IPS-20b (cell line): Measurements from ENCODE around the gene CCR5AS.
"Not testable (repeated sequence)": the region's sequence is repeated elsewhere in the genome, so short reads cannot be mapped to it uniquely, and the experiment has no call there.

Source experiments
- H3K27ac ChIP-seq: one replicate; pipeline ENCODE4 v1.5.1; 2013; ENCODE audit warnings: low read length
- H3K27me3 ChIP-seq: 2 replicates; pipeline ENCODE4 v1.6.1; 2013; ENCODE audit warnings: mild to moderate bottlenecking, low read length, inconsistent platforms; ENCODE audit not compliant: insufficient read depth
- H3K36me3 ChIP-seq: 2 replicates; pipeline ENCODE4 v1.6.1; 2013; ENCODE audit warnings: low read depth, mild to moderate bottlenecking, inconsistent platforms, low read length, moderate library complexity; ENCODE audit not compliant: insufficient read depth
- H3K4me1 ChIP-seq: 2 replicates; pipeline ENCODE4 v1.6.1; 2013; ENCODE audit warnings: mild to moderate bottlenecking, control low read depth, inconsistent platforms, low read length, moderate library complexity; ENCODE audit not compliant: insufficient read depth
- H3K4me3 ChIP-seq: 2 replicates; pipeline ENCODE4 v1.5.1; 2013; ENCODE audit warnings: mild to moderate bottlenecking, low read length, inconsistent platforms
- H3K9ac ChIP-seq: 2 replicates; pipeline ENCODE4 v1.6.1; 2013; ENCODE audit warnings: low read depth, mild to moderate bottlenecking, inconsistent platforms, low read length, moderate library complexity
- H3K9me3 ChIP-seq: 2 replicates; pipeline ENCODE4 v1.6.1; 2013; ENCODE audit warnings: mild to moderate bottlenecking, low read depth, low read length, inconsistent platforms; ENCODE audit not compliant: insufficient read depth

CCR5AS gene

DNA sequence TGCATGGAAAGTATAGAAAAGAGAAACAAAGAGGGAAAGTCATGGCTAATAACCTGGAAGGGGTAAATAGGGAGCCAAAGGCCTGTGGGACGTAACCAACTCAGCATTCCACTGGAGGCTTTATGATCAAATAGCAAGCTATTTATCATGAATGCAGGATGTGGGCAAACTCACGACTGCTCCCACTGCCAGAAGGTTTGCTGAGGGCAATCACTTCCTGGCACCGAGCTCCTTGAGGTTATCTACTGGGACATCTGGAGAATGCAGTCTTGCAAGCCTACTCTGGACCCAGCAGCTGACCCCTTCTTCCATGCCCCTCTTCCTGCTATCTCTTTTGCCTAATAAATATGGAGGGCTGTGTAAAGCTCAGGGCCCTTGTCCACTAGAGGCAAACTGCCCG, 19.6 kb upstream of the CCR5AS start:
- H3K4me3 ChIP-seq, H3K36me3 ChIP-seq, H3K9ac ChIP-seq, H3K27ac ChIP-seq, H3K4me1 ChIP-seq, H3K9me3 ChIP-seq, H3K27me3 ChIP-seq: not testable (repeated sequence)

DNA sequence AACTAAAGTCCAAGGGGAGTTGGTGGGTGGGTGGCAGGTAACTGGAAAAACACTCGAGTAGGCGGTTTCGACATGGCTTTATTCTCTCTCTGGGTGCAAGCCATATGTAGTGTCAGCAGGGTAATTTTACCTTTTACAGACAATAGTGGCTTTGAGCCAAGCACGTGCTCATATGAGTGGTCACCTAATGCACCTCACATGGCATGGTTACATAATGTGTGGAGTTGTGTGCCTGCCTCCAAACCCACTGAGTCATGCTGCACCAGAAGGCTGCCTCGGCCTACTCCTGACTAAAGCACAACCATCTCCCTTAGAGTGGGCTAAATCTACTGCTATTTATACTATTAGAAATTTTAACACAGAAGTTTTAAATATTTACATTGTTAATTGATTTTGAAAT, 16.7 kb upstream of the CCR5AS start:
- Histone ChIP-seq H3K9ac (no peak overlapping the region), H3K9me3 (no peaks in the 10 kb centered on the region), H3K4me3 (no peak overlapping the region), H3K4me1 (peaks cover 6% of the 10 kb centered on the region; the same call in 1 of the 2 replicates), H3K27me3 (no peaks in the 10 kb centered on the region), H3K27ac (no peak overlapping the region), H3K36me3 (no peaks in the 10 kb centered on the region)

DNA sequence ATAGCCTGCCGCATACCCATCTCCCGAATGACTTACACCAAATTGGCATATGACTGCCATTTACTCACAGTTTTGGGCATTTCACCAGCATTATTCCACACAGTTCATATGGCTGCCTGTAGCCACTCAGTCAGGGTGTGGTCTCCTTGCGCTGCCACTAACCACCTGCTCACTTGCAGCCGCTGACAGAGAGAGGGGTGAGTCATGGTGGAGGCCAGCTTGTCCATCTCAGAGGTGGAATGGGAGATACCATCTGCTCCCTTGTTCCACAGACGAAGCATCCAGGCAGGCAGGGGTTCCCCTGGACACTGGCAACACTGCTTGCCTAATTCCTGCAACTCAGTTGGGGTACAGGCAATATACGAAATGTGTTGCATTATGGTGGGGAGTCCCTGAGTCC, 15.8 kb upstream of the CCR5AS start:
- Histone ChIP-seq H3K27ac (no peak overlapping the region), H3K36me3 (no peaks in the 10 kb centered on the region), H3K4me1 (peaks cover 16% of the 10 kb centered on the region), H3K9ac (no peak overlapping the region), H3K27me3 (no peaks in the 10 kb centered on the region), H3K9me3 (no peaks in the 10 kb centered on the region), H3K4me3 (no peak overlapping the region)

DNA sequence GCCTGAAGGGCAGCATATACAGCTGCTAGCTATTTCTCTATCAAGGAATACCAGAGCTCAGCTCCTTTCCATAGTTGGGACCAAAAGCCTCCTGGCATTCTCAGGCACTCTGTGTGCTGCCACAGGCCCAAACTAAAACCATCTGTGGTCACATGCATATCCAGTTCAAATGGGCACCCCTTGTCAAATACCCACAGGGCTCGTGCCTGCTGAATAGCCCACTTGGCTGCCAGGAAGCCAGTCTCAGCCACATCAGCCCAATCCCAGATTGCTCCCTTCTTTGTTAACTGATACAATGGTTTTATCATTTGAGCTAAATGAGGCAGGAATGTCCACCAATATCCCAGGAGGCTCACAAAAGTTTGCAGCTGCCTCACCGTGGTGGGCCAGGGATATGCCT, 14.1 kb upstream of the CCR5AS start:
- peaks cover 19% of the 10 kb centered on the region for H3K4me1 ChIP-seq
- no peak overlapping the region for H3K9ac ChIP-seq
- H3K9me3 ChIP-seq = no peaks in the 10 kb centered on the region
- no peak overlapping the region for H3K4me3 ChIP-seq
- no peaks in the 10 kb centered on the region for H3K27me3 ChIP-seq
- H3K27ac ChIP-seq = no peak overlapping the region
- no peaks in the 10 kb centered on the region for H3K36me3 ChIP-seq

DNA sequence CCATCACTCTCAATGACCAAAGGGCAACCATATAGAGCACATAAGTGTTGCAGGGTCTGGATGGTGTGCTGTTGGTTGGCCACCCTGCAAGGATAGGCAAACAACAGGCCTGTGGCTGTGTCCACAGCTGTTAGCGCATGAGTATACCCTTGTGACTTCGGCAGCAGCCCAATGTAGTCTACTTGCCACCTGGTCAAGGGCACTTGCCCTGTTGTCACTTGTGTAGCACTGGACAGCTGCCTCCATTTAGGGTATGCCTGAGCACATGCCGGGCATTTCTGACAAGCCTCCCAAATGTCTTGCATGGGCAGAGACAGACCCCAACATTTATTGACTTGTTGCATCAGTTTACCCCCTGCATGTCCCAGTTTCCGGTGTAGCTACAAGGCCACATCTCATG, 12.9 kb upstream of the CCR5AS start:
- Histone ChIP-seq H3K4me1 (peaks cover 19% of the 10 kb centered on the region), H3K27me3 (no peaks in the 10 kb centered on the region), H3K4me3 (no peak overlapping the region), H3K9ac (no peak overlapping the region), H3K9me3 (no peaks in the 10 kb centered on the region), H3K27ac (no peak overlapping the region), H3K36me3 (no peaks in the 10 kb centered on the region)

DNA sequence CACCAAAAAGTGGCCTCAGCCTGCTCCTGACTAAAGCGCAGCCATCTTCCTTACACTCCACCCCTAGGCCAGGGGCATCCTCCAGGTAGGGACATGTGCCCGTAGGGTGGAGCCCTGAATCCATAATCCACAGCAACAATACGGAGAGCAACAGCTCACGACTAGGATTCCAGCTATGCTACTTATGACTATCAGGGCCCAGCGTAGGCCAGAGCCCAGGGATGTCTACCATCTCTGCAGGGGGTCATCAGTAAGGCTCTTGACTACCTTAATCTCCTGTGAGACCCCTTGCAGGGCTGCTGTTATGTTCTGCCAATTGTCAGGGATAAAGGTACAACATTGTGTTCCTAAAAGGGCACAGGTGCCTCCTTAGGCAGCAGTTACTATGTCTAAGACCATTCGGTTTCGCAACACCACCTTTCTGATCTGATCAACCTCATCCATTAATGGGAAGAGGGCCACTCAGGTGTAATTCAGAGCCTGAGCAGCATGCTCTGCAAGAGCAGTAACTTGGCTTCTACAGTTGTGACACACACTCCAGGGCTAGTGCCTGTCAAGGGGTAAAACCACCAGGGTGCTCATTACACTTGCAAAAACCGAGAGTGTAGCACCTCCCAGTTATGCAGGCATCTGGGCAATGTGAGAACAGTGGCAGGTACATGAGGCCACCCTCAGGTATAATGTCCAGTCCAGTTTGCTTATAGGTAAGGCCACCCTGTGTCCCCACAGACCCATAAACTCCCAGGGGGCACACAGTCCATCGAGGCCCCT, 11.2 kb upstream of the CCR5AS start:
- peaks cover 19% of the 10 kb centered on the region for H3K4me1 ChIP-seq
- no peaks in the 10 kb centered on the region for H3K36me3 ChIP-seq
- H3K27me3 ChIP-seq = no peaks in the 10 kb centered on the region
- H3K9ac ChIP-seq = no peak overlapping the region
- H3K9me3 ChIP-seq = no peaks in the 10 kb centered on the region
- H3K27ac ChIP-seq = no peak overlapping the region
- no peak overlapping the region for H3K4me3 ChIP-seq

DNA sequence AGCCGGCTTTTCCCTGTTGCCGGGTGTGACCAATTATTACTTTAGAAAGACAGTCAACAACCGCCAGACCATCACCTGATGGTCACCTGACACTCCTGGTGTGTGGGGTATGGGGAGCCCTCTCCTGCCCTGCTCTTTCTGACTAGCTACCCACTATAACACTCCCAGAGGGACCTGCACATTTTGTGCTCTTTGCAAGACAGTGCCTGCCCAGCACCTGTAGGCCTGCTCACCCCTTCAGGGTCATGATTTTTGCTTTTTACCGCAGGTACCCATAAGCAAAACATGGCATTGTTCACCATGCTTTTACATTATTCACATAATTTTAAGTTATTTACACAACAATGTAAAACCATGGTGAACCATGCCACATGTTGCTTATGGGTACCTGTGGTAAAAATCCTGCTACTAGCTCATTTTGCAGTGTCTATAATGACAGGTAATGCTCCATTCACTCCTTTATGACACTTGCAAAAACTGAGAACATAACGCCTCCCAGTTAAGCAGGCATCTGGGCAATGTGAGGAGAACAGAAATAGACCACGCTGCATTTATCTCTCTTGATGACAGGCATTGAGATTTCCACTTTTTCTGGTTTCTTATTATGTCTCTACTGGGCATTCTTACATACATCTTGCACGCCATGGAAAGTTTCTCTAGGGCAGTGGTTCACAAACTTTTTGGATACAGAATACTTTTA, 10.1 kb upstream of the CCR5AS start:
- no peaks in the 10 kb centered on the region for H3K27me3 ChIP-seq
- no peak overlapping the region for H3K27ac ChIP-seq
- no peaks in the 10 kb centered on the region for H3K9me3 ChIP-seq
- H3K4me1 ChIP-seq = peaks cover 19% of the 10 kb centered on the region
- H3K36me3 ChIP-seq = no peaks in the 10 kb centered on the region
- H3K9ac ChIP-seq = no peak overlapping the region
- H3K4me3 ChIP-seq = no peak overlapping the region

DNA sequence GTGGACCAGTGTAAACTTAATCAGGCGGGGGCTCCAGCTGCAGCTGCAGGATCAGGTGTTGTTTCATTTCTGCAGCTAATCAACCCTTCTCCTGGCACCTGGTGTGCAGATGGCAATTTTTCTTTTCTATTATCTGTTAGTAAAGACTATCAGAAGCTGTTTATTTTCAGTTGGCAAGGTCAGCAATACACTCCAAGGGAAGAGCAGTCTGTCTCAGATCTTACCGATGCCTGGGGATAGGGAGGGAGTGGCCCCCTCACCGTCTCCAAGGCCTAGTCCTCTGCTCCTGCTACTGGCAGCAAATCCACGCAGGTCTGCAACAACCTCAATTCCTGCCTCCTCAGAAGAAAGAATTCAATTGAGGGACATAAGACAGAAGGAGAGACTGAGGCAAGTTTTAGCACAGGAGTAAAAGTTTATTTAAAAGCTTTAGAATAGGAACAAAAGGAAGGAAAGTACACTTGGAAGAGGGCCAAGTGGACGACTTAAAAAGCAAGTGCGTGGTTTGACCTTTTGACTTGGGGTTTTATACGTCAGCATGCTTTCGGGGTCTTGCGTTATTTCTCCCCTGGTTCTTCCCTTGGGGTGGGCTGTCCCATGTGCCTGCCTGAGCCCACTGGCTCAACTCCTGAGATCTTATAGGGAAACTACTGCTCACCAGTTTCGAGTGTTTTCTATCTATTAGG, 9.4 kb upstream of the CCR5AS start:
- Histone ChIP-seq H3K9me3 (no peaks in the 10 kb centered on the region), H3K36me3 (no peaks in the 10 kb centered on the region), H3K4me3 (no peak overlapping the region), H3K27me3 (no peaks in the 10 kb centered on the region), H3K9ac (no peak overlapping the region), H3K4me1 (peaks cover 19% of the 10 kb centered on the region), H3K27ac (no peak overlapping the region)

DNA sequence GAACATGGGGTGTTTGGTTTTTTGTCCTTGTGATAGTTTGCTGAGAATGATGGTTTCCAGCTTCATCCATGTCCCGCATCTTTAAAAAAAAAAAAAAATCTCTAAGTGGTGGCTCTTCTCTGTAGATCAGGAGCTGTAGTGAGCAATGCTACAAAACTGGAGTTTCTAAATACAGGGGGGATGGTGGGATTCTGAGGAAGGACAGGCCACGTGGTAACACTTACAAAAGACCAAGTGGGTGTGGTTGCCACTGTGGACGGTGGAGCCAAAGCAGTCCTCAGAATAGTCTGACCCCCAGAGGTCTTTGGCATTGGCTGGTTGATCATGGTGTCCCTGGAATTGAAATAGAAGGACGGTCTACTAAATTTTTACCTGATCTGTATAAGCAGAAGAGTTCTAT, 7.9 kb upstream of the CCR5AS start:
- Histone ChIP-seq H3K4me1 (peaks cover 19% of the 10 kb centered on the region), H3K4me3 (no peak overlapping the region), H3K27me3 (no peaks in the 10 kb centered on the region), H3K27ac (no peak overlapping the region), H3K9ac (no peak overlapping the region), H3K9me3 (no peaks in the 10 kb centered on the region), H3K36me3 (no peaks in the 10 kb centered on the region)

DNA sequence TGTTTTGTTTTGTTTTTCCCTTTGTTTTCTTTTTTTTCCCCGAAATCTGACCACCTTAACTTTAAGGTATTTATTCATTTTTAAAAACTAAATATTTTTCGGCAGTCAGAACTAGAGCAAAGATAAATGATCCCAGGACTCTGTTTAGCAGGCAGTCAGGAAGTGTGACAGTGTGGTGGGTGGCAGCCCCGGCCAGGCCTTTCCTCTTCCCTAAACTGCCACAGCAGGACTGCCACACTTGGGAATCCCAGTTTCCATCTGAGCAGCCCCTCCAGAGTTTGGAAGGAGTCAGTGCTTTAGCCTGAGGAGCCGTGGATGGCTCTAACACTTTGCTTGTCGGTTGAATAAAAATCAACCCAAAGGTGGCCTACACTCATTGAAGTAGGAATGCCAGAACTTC, 7.1 kb upstream of the CCR5AS start:
- H3K9me3 ChIP-seq = no peaks in the 10 kb centered on the region
- no peaks in the 10 kb centered on the region for H3K36me3 ChIP-seq
- H3K9ac ChIP-seq = no peak overlapping the region
- H3K27me3 ChIP-seq = no peaks in the 10 kb centered on the region
- H3K4me3 ChIP-seq = no peak overlapping the region
- peaks cover 17% of the 10 kb centered on the region for H3K4me1 ChIP-seq
- no peak overlapping the region for H3K27ac ChIP-seq

DNA sequence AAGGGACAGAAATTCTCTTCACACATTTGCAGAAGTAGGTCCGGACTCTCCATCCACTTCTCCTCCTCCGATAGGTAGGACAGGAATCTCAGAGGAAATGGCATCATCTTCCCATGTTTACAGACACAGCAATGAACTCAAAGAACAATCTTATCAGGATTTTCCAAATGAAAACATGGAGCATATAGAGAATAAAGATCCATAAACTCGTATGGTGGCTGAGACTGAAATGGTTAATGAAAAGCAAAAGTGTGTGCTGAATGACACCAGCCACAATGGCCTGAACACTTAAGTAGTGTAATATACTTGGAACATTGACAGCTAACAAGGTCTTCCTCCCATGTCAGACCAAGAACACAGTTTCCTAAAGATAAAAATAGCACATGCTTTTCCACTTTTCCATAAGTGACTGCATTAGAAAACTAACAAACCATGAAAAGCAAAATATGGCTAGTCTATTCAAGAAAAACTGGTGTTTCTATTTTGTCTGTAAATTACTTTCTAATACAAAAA, 6.0 kb upstream of the CCR5AS start:
- Histone ChIP-seq H3K4me3 (no peak overlapping the region), H3K9me3 (no peaks in the 10 kb centered on the region), H3K4me1 (peaks cover 6% of the 10 kb centered on the region), H3K27ac (no peak overlapping the region), H3K9ac (no peak overlapping the region), H3K27me3 (no peaks in the 10 kb centered on the region), H3K36me3 (no peaks in the 10 kb centered on the region)

DNA sequence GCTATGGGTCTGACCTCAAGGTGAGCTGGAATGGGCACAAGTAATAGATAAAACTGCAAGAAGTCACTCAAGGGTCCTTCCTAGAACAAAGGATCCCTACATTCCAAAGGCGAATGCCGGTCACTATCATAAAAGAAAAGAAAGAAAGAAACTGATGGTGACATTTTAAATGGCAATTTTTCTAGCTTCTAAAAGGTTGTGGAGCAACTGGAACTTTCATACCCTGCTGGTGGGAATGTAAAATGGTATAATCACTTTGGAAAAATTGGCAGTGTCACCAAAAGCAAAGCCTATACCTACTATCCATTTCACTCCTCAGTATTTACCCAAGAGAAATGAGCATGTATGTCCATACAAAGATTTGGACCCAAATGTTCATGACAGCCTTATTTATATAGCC, 4.4 kb upstream of the CCR5AS start:
- no peaks in the 10 kb centered on the region for H3K4me1 ChIP-seq

More for the DNA sequence above, 4.4 kb upstream of the CCR5AS start:
- Histone ChIP-seq H3K9ac (no peak overlapping the region), H3K4me3 (no peak overlapping the region), H3K27ac (no peak overlapping the region), H3K36me3 (no peaks in the 10 kb centered on the region), H3K27me3 (no peaks in the 10 kb centered on the region), H3K9me3 (no peaks in the 10 kb centered on the region)
